PC-3 (cell line): Measurements from ENCODE around the gene PRSS38.

ENCODE experiments used
- EZH2 ChIP-seq: fragments of 300-600 bp; sonication (generic); IDR thresholded peaks from one replicate; pipeline ENCODE4 v1.6.1; 2017; ENCODE audit warnings: antibody characterized with exemption, mild to moderate bottlenecking, low read length; ENCODE audit not compliant: unreplicated experiment
- TF ChIP-seq, protein P1 (sequence below): fragments of 300-600 bp; sonication (generic); conservative IDR thresholded peaks from 2 replicates; pipeline ENCODE4 v1.5.1; 2017; ENCODE audit warnings: antibody characterized with exemption, low read depth, mild to moderate bottlenecking, low read length

DNA sequence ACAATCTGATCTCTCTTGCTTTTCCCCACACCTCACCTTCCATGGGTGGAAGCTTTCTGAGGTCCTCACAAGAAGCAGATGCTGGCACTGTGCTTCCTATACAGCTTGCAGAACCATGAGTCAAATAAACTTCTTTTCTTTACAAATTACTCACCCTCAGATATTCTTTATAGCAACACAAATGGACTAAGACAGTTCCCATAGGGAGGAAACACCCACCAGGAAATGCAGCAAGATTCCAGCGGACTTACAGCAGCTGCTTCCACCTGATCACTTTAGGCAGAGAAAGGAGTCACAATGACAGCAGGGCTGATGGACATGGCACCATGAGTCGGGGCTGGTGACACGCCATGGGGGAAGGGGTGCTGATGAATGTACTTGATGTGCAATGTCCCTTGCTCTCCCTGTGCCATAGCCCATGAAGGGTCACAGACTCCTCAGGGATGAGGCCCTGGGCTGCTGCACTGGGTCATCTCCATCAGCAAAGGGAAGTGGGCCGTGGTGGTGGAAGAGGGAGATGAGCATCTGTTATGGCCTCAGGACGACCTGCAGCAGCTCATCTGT, 53.9 kb downstream of the PRSS38 start:
- TF ChIP-seq, protein P1, sequence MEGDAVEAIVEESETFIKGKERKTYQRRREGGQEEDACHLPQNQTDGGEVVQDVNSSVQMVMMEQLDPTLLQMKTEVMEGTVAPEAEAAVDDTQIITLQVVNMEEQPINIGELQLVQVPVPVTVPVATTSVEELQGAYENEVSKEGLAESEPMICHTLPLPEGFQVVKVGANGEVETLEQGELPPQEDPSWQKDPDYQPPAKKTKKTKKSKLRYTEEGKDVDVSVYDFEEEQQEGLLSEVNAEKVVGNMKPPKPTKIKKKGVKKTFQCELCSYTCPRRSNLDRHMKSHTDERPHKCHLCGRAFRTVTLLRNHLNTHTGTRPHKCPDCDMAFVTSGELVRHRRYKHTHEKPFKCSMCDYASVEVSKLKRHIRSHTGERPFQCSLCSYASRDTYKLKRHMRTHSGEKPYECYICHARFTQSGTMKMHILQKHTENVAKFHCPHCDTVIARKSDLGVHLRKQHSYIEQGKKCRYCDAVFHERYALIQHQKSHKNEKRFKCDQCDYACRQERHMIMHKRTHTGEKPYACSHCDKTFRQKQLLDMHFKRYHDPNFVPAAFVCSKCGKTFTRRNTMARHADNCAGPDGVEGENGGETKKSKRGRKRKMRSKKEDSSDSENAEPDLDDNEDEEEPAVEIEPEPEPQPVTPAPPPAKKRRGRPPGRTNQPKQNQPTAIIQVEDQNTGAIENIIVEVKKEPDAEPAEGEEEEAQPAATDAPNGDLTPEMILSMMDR, result no peak
- no peak for TF ChIP-seq EZH2
